Hepatocyte (in vitro differentiated cells): ENCODE data around the gene CP.

Source experiments
- EZH2 ChIP-seq: fragments of 200-600 bp; sonication (generic); IDR thresholded peaks from 2 replicates; pipeline ENCODE4 v1.6.1; 2016; ENCODE audit warnings: antibody characterized with exemption, mild to moderate bottlenecking, borderline replicate concordance
- TF ChIP-seq, protein P1 (sequence below): fragments of 200-600 bp; sonication (generic); IDR thresholded peaks from 2 replicates; pipeline ENCODE4 v1.5.1; 2016; ENCODE audit warnings: antibody characterized with exemption, mild to moderate bottlenecking; ENCODE audit not compliant: poor library complexity

DNA sequence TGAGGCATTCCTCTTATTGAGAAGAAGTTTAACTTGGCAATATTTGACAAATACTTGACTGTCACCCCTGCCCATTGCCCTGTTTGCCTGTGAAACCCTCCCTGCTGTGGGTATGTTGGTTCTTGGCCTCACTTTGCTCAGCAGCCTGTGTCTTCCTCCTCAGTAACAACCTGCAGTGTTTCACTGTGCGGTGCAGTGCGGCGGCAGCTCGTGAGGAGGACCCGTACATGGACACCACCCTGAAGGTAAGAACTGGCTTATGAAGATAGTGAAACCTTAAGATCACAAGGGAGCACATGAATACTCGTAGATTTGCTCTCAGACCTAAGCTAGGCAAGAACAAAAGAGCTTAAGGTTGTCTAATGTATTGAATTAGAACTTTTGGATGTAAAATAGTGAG lies 71.2 kb downstream of the CP start:
- TF ChIP-seq, protein P1, sequence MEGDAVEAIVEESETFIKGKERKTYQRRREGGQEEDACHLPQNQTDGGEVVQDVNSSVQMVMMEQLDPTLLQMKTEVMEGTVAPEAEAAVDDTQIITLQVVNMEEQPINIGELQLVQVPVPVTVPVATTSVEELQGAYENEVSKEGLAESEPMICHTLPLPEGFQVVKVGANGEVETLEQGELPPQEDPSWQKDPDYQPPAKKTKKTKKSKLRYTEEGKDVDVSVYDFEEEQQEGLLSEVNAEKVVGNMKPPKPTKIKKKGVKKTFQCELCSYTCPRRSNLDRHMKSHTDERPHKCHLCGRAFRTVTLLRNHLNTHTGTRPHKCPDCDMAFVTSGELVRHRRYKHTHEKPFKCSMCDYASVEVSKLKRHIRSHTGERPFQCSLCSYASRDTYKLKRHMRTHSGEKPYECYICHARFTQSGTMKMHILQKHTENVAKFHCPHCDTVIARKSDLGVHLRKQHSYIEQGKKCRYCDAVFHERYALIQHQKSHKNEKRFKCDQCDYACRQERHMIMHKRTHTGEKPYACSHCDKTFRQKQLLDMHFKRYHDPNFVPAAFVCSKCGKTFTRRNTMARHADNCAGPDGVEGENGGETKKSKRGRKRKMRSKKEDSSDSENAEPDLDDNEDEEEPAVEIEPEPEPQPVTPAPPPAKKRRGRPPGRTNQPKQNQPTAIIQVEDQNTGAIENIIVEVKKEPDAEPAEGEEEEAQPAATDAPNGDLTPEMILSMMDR: no peak
- TF ChIP-seq EZH2: no peak
